Measurements from ENCODE around the gene CHI3L1.

CHI3L1 gene

DNA sequence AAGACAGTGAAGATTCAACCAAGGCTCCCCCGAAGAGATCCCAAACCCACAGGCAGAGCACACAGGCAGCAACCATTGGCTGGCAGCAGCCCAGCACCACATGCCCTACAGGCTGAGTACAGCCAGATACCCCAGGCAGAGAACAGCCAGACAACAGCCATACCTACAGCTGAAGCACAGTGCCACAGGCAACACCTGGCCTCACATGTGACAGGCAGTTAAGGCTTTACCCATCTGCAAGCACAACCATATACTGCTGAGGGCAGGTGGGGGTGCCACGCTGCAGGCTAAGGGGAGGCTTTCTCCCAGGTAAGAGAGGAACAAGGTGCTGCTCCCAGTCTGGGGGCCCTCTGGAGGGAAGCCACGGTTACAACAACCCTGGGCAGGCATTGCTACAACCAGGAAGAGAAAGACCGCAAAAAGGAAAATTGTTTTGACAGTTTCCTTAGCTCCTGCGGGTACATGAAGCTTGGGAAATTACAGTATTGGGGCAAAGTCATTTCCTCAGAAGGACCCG, 30.7 kb upstream of the CHI3L1 start:
- DNase-seq = no peak
- Histone ChIP-seq H3K27ac (no peak overlapping the region), H3K4me3 (no peak overlapping the region), H3K9me3 (no peaks in the 10 kb centered on the region), H3K4me1 (no peaks in the 10 kb centered on the region), H3K27me3 (peaks cover 0 to 21% of the 10 kb centered on the region in 2 donors), H3K36me3 (no peaks in the 10 kb centered on the region)
- TF ChIP-seq, protein P1, sequence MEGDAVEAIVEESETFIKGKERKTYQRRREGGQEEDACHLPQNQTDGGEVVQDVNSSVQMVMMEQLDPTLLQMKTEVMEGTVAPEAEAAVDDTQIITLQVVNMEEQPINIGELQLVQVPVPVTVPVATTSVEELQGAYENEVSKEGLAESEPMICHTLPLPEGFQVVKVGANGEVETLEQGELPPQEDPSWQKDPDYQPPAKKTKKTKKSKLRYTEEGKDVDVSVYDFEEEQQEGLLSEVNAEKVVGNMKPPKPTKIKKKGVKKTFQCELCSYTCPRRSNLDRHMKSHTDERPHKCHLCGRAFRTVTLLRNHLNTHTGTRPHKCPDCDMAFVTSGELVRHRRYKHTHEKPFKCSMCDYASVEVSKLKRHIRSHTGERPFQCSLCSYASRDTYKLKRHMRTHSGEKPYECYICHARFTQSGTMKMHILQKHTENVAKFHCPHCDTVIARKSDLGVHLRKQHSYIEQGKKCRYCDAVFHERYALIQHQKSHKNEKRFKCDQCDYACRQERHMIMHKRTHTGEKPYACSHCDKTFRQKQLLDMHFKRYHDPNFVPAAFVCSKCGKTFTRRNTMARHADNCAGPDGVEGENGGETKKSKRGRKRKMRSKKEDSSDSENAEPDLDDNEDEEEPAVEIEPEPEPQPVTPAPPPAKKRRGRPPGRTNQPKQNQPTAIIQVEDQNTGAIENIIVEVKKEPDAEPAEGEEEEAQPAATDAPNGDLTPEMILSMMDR (IDR thresholded peaks at IDR 0.05) = no peak
- intact Hi-C loops (cut with DNase I; ENCODE audit: low total_unique reads) = loop anchor here (2.0 to 5.0 kb wide), 2 partner anchors 100 to 176 kb away; no protein-coding TSS in a partner anchor

GRCh38 chr1:203216274-203217138, 30.0 kb upstream of the CHI3L1 start:
- Histone ChIP-seq H3K4me1 (no peaks in the 10 kb centered on the region), H3K27ac (no peak overlapping the region), H3K27me3 (peaks cover 0 to 25% of the 10 kb centered on the region in 2 donors), H3K9me3 (no peaks in the 10 kb centered on the region), H3K36me3 (no peaks in the 10 kb centered on the region), H3K4me3 (no peak overlapping the region)
- intact Hi-C loops (cut with DNase I; ENCODE audit: low total_unique reads) = loop anchor here (2.0 to 5.0 kb wide), 2 partner anchors 99 to 176 kb away; no protein-coding TSS in a partner anchor
- peak; percentile 43 to 69 for DNase-seq
- TF ChIP-seq, protein P1 (IDR thresholded peaks at IDR 0.05) = peak; percentile 74 to 86

DNA sequence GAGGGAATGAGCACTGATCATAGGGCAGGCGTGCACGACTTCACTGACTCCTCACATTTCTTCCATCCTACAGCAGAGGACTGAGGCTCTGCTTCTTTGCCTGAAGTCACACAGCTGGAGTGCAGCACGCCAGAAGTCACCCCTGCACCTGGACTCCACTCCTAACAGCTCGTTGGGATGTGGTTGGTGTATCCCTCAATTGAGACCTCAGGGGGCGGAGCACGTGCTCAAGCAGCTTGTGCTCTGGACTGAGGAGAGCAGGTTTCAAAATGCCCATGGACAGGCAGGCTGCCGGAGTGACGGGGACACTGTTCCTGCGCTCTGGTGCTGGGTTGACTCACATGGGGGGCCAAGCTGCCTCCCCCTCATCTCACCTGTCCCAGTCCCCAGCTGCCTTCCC, 29.1 kb upstream of the CHI3L1 start:
- TF ChIP-seq, protein P1 (IDR thresholded peaks at IDR 0.05) = no peak
- Histone ChIP-seq H3K4me3 (no peak overlapping the region), H3K27ac (no peak overlapping the region), H3K36me3 (no peaks in the 10 kb centered on the region), H3K27me3 (peaks cover 0 to 25% of the 10 kb centered on the region in 2 donors), H3K4me1 (no peaks in the 10 kb centered on the region), H3K9me3 (no peaks in the 10 kb centered on the region)
- intact Hi-C loops (cut with DNase I; ENCODE audit: low total_unique reads) = loop anchor here (5.0 kb wide), 1 partner anchor 98 kb away; no protein-coding TSS in a partner anchor
- no peak for DNase-seq

- Histone ChIP-seq H3K27ac (no peak overlapping the region), H3K4me3 (no peak overlapping the region), H3K27me3 (peaks cover 0 to 25% of the 10 kb centered on the region in 2 donors), H3K36me3 (no peaks in the 10 kb centered on the region), H3K4me1 (no peaks in the 10 kb centered on the region), H3K9me3 (no peaks in the 10 kb centered on the region)
- no peak for DNase-seq
- TF ChIP-seq, protein P1 (IDR thresholded peaks at IDR 0.05) = no peak
- intact Hi-C loops (cut with DNase I; ENCODE audit: low total_unique reads) = loop anchor here (5.0 kb wide), 1 partner anchor 98 kb away; no protein-coding TSS in a partner anchor
These were observed 28.4 kb upstream of the CHI3L1 start for GRCh38 chr1:203214871-203215270.

GRCh38 chr1:203213126-203213525, 26.6 kb upstream of the CHI3L1 start:
- Histone ChIP-seq H3K9me3 (no peaks in the 10 kb centered on the region), H3K27ac (no peak overlapping the region), H3K4me3 (no peak overlapping the region), H3K36me3 (no peaks in the 10 kb centered on the region), H3K27me3 (peaks cover 0 to 25% of the 10 kb centered on the region in 2 donors), H3K4me1 (no peaks in the 10 kb centered on the region)
- TF ChIP-seq, protein P1 (IDR thresholded peaks at IDR 0.05) = no peak
- intact Hi-C loops (cut with DNase I; ENCODE audit: low total_unique reads) = no loop called here
- no peak for DNase-seq

Data from tibial artery (tissue), 4 donors.